ENCODE measurements around the gene U2AF2.

The U2AF2 gene

DNA sequence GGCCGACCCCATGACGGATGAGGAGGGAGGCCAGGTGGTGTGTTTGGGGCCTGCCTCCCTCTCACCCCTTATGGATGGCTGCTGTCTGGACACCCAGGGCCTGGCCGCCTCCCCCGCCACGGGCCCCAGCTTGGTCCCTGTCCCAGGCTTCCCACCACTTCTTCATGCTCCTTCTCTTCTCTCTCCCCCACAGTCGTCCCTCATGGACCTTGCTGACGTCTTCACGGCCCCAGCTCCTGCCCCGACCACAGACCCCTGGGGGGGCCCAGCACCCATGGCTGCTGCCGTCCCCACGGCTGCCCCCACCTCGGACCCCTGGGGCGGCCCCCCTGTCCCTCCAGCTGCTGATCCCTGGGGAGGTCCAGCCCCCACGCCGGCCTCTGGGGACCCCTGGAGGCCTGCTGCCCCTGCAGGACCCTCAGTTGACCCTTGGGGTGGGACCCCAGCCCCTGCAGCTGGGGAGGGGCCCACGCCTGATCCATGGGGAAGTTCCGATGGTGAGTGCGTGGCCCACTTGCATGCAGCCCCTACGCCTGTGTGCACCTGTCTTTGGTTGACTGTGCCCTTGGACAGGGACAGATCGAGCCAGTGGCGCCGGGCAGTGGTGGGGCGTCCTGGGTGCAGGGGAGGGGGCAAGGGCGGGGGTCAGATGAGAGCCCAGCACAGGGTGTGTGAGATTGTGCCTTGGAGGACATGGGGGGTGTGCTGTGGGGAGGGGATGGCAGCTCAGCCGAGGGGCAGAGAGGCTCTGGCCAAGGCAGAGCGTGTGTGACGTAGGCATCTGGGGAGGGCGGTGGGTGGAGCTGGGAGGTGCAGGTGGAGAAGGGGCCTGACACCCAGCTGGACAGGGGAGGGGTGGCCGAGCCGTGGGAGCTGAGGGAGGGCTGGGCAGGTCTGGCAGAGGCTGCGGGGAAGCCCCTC lies 37.0 kb downstream of the U2AF2 start:
- DNase-seq = no peak
- H3K27ac Mint-ChIP-seq = no peak overlapping the region
- ATAC-seq (replicated peaks) = no peak
- H3K36me3 Mint-ChIP-seq (ENCODE audit: insufficient read depth) = peaks cover 37% of the 10 kb centered on the region
- H3K27me3 Mint-ChIP-seq = no peaks in the 10 kb centered on the region
- no peaks in the 10 kb centered on the region for H3K9me3 Mint-ChIP-seq
- no peak overlapping the region for H3K4me3 Mint-ChIP-seq
- peaks cover 0 to under 1% of the 10 kb centered on the region in 2 donors for H3K4me1 Mint-ChIP-seq (ENCODE audit: low read depth in 2 of 2)

DNA sequence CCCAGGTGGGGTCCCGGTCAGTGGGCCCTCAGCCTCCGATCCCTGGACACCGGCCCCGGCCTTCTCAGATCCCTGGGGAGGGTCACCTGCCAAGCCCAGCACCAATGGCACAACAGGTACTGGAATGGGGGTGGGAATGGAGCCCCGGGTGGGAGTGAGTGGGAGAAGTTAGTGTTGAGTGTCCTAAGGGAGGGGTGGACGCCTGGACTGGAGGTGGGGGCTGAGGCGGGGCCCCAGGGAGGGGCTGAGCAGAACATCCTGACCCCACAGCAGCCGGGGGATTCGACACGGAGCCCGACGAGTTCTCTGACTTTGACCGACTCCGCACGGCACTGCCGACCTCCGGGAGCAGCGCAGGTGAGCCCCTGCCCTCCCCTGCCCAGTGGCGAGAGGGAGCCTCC lies 37.8 kb downstream of the U2AF2 start:
- no peak overlapping the region for H3K27ac Mint-ChIP-seq
- ATAC-seq (replicated peaks) (no peak), DNase-seq (no peak)
- peaks cover 42% of the 10 kb centered on the region for H3K36me3 Mint-ChIP-seq (ENCODE audit: insufficient read depth)
- no peaks in the 10 kb centered on the region for H3K27me3 Mint-ChIP-seq
- H3K4me1 Mint-ChIP-seq (ENCODE audit: low read depth in 2 of 2) = no peaks in the 10 kb centered on the region
- no peak overlapping the region for H3K4me3 Mint-ChIP-seq
- no peaks in the 10 kb centered on the region for H3K9me3 Mint-ChIP-seq

DNA sequence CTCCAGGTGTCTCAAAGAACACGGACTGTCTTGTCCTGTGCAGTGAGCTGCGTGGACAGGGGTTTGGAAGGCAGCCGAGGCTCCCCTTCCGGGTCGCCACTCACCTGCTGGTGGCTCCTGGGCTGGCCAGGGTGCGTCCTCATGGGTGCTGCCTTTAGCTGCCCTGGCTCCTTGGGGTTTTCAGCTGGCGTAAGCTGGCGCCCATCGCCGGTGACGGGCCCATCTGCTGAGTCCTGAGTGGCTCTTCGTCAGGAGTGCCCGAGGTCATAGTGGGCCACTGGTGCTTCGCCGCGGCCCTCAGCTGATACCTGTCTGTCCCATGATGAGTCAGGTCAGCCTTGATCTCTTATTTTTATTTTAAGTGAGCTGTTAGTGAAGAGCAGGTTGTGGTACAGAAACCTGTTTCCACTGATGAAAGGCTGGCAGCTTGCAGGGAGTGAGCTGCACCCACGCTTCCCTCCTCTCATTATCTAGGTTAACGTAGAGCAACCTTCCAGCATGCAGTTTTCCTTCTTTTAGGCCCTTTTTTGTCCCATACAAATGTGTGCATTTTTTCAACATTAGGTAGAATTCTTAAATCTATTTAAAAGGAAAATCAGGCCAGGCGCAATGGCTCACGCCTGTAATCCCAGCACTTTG lies 38.6 kb downstream of the U2AF2 start:
- H3K36me3 Mint-ChIP-seq (ENCODE audit: insufficient read depth) = peaks cover 42% of the 10 kb centered on the region
- H3K27ac Mint-ChIP-seq = no peak overlapping the region
- no peaks in the 10 kb centered on the region for H3K4me1 Mint-ChIP-seq (ENCODE audit: low read depth in 2 of 2)
- DNase-seq = no peak
- ATAC-seq (replicated peaks) = no peak
- H3K9me3 Mint-ChIP-seq = no peaks in the 10 kb centered on the region
- H3K27me3 Mint-ChIP-seq = no peaks in the 10 kb centered on the region
- no peak overlapping the region for H3K4me3 Mint-ChIP-seq

DNA sequence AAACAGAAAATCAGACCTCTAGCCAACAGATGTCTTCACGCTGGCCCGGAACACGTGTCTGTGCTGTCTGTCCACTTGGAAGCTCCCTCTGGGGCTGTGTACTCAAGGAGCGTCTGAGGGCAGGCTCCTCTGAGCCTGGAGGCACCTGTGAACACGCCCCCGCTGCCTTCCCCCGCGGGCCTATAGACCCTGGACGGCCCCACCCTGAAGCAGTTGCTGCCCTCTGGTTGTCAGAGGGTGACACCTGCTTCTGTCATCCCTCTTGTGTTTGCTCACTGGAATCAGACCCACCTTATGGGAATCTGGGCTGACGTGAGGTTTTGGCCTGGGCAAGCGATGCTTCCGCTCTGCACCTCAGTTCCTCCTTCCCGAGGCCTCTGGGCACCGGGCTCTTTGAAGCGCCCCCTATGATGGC lies 39.4 kb downstream of the U2AF2 start:
- DNase-seq (no peak), ATAC-seq (replicated peaks) (no peak)
- Mint-ChIP-seq H3K4me3 (no peak overlapping the region), H3K4me1 (ENCODE audit: low read depth in 2 of 2) (no peaks in the 10 kb centered on the region), H3K36me3 (ENCODE audit: insufficient read depth) (peaks cover 42% of the 10 kb centered on the region), H3K27me3 (no peaks in the 10 kb centered on the region), H3K27ac (no peak overlapping the region), H3K9me3 (no peaks in the 10 kb centered on the region)

DNA sequence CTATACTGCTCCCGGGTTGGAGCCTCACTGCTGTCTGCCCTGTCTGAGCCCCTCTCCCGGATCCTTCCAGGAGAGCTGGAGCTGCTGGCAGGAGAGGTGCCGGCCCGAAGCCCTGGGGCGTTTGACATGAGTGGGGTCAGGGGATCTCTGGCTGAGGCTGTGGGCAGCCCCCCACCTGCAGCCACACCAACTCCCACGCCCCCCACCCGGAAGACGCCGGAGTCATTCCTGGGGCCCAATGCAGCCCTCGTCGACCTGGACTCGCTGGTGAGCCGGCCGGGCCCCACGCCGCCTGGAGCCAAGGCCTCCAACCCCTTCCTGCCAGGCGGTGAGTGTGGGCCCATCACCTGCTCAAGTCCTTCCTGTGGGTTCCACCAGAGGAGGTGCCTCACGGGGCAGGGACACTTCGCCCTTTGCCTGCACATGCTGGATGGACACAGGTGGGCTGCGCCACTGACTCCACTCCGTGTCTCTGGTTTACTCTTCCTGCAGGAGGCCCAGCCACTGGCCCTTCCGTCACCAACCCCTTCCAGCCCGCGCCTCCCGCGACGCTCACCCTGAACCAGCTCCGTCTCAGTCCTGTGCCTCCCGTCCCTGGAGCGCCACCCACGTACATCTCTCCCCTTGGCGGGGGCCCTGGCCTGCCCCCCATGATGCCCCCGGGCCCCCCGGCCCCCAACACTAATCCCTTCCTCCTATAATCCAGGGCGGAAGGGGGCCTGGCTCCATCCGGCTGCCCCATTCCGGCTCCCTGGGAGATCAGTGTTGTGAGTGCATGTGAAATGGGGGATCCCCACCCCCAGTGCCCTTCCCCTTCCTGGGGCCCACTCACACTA lies 40.0 kb downstream of the U2AF2 start:
- no peaks in the 10 kb centered on the region for H3K27me3 Mint-ChIP-seq
- H3K27ac Mint-ChIP-seq = no peak overlapping the region
- DNase-seq (no peak), ATAC-seq (replicated peaks) (no peak)
- H3K4me1 Mint-ChIP-seq (ENCODE audit: low read depth in 2 of 2) = no peaks in the 10 kb centered on the region
- H3K4me3 Mint-ChIP-seq = no peak overlapping the region
- H3K9me3 Mint-ChIP-seq = no peaks in the 10 kb centered on the region
- peaks cover 40% of the 10 kb centered on the region for H3K36me3 Mint-ChIP-seq (ENCODE audit: insufficient read depth)

DNA sequence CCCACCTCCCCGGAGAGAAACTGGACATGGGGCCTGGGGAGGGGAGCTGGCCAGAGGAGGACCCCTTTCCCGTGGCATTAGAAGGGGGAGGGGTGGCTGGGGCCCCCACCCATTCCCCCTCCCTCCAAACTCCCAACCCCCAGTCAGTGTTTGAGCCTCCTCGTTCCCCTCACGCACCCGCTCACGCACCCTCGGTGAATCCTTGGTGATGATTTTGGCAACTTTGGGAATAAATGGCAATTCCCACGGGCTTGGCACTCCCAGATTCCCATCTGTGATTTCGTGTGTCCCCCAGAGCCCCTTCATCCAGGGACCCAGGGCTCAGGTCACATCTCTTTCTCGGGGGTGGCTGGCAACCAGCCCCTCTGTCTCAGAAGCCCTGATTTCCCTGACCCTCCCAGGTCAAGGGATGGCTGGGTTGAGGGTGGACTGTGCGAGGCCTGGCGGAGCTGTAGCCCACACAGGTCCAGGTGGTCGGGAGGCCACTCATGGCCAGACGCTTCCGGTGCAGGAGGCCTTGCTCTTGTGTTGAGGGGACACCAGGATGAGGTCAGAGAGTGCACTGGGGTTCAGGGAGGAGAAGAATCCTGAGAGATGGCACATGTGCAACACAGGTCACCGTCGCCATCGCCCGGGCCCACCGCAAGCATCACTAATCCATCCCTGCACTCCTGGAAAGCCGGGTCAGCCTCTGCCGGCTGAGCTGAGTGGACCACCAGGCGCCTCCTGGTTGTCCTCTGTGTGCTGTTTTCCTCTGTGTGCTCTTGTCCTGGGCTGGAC lies 40.9 kb downstream of the U2AF2 start:
- ATAC-seq (replicated peaks) (no peak), DNase-seq (no peak)
- peaks cover 45% of the 10 kb centered on the region for H3K36me3 Mint-ChIP-seq (ENCODE audit: insufficient read depth)
- H3K27me3 Mint-ChIP-seq = no peaks in the 10 kb centered on the region
- no peaks in the 10 kb centered on the region for H3K9me3 Mint-ChIP-seq
- H3K4me3 Mint-ChIP-seq = no peak overlapping the region
- no peaks in the 10 kb centered on the region for H3K4me1 Mint-ChIP-seq (ENCODE audit: low read depth in 2 of 2)
- peak overlapping the region in 1 of 2 donors; percentile 53 for H3K27ac Mint-ChIP-seq

DNA sequence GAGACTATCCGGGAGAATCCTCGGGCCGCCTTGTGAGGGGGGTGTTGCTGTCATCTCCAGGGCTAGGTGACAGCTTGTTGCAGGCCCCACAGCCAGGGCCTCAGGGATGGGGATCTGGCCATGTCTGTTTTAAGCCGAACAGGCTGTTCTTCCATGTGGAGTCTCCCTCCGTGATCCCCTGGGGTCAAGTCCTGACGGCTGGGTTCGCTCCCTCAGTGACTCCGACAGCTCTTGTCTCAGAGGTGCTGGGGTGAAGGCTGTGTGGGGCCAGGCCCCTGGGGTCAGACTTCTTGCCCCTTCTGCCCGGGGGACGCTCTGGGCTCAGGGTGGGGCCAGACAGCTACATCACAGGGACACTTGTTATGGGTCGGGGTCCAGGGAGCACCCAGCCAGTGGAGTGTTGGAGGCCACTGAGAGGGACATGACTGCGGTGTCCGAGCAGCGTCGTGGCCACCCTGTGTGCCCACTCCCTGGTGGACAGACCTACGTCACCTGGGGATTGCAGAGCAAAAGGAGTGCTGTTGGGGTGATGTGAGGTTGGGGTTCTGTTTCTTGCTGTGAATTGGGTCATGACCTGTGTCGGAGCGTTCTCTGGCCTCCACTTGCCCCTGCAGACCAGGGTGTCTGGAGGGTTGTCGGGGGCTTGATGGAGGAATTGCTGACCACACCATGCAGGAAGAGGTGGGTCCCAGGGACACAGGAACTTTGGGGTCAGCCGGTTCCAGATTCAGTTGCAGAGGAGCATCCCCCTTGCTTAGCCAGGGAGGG lies 41.6 kb downstream of the U2AF2 start:
- DNase-seq (no peak), ATAC-seq (replicated peaks) (no peak)
- H3K9me3 Mint-ChIP-seq = no peaks in the 10 kb centered on the region
- no peaks in the 10 kb centered on the region for H3K4me1 Mint-ChIP-seq (ENCODE audit: low read depth in 2 of 2)
- peaks cover 45% of the 10 kb centered on the region for H3K36me3 Mint-ChIP-seq (ENCODE audit: insufficient read depth)
- no peak overlapping the region for H3K4me3 Mint-ChIP-seq
- peak overlapping the region in 1 of 2 donors; percentile 53 for H3K27ac Mint-ChIP-seq
- H3K27me3 Mint-ChIP-seq = no peaks in the 10 kb centered on the region

DNA sequence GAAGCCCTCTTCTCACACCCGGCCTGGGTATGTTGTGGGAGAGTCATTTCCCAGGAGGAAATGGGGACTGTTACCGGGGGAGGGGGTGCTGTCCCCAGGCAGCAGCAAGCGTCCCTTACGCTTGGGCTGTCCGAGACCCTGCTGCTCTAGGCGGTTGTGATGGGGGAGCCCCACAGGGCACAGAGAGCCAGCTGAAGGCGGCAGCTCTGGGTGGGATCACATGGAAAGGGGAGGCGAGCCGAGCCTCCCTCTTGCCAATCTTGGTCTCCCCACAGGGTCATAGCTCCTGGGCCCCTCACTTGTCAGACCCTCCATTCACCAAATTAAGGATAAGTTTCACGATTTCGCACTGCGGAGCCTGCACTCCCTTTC lies 42.2 kb downstream of the U2AF2 start:
- Mint-ChIP-seq H3K9me3 (no peaks in the 10 kb centered on the region), H3K27me3 (no peaks in the 10 kb centered on the region), H3K4me1 (ENCODE audit: low read depth in 2 of 2) (no peaks in the 10 kb centered on the region), H3K27ac (no peak overlapping the region), H3K4me3 (no peak overlapping the region), H3K36me3 (ENCODE audit: insufficient read depth) (peaks cover 45% of the 10 kb centered on the region)
- no peak for DNase-seq
- ATAC-seq (replicated peaks) = no peak

DNA sequence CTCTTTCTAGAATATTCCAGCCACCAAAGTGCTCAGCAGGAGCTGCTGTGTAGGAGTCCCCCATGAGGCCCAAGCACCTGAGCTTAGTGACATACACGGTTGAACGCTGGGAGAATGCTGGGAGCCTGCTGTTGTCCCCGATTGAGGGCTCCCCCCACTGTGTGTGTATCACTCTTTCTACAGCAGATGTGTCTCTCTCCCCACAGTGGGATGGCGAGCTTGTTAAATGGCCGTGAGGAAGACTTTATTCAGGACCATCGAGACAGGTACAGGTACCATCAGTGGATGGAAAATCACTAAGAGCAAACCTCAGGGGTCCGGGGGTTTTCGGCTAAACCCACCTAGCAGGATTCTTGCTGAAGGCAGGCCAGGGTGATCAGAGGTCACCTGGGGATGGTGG lies 42.9 kb downstream of the U2AF2 start:
- no peaks in the 10 kb centered on the region for H3K27me3 Mint-ChIP-seq
- DNase-seq (no peak), ATAC-seq (replicated peaks) (no peak)
- no peak overlapping the region for H3K4me3 Mint-ChIP-seq
- no peaks in the 10 kb centered on the region for H3K4me1 Mint-ChIP-seq (ENCODE audit: low read depth in 2 of 2)
- peak overlapping the region in 1 of 2 donors; percentile 53 for H3K27ac Mint-ChIP-seq
- H3K9me3 Mint-ChIP-seq = no peaks in the 10 kb centered on the region
- peaks cover 45% of the 10 kb centered on the region for H3K36me3 Mint-ChIP-seq (ENCODE audit: insufficient read depth)

DNA sequence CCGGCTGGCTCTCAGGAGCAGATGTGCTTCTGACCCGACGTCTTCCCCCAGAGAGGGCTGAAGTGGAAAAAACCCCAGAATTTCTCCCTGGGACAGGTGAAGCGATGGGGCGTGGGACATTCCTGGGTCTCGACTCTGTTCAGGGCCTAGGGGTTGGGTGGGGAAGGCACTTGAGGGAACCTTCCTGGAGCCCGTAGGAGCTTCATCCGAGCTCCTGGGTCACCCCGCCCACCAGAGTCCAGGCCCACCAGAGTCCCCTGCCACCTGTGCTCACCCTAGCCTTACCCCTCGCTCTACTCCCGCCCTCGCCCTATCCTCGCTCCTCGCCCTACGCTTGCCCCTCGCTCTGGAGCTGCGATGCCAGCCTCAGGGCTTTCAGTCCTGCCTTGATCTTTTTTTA lies 43.4 kb downstream of the U2AF2 start:
- DNase-seq (no peak), ATAC-seq (replicated peaks) (no peak)
- Mint-ChIP-seq H3K36me3 (ENCODE audit: insufficient read depth) (peaks cover 43% of the 10 kb centered on the region), H3K4me1 (ENCODE audit: low read depth in 2 of 2) (no peaks in the 10 kb centered on the region), H3K9me3 (no peaks in the 10 kb centered on the region), H3K27me3 (no peaks in the 10 kb centered on the region), H3K4me3 (no peak overlapping the region), H3K27ac (peak overlapping the region in 1 of 2 donors; percentile 53)

DNA sequence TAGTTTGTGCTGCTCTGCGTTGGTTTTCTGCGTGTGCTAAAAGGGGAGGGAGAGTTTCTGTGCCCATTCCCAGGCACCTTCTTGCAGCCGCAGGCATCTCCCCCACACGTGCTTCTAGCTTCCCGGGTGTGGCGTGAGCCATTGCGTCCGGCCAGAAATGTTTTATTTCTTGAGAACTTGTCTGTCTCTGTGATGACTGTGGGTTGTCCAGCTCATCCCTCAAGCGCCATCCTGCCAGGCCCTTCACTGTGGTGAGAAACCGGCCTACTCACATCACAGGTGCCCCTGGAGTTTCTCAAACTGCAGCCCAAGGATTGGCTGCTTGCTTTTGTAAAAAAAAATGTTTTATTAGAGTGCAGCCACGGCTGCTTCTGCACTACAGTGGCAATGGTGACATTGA lies 44.4 kb downstream of the U2AF2 start:
- no peak overlapping the region for H3K4me3 Mint-ChIP-seq

DNA sequence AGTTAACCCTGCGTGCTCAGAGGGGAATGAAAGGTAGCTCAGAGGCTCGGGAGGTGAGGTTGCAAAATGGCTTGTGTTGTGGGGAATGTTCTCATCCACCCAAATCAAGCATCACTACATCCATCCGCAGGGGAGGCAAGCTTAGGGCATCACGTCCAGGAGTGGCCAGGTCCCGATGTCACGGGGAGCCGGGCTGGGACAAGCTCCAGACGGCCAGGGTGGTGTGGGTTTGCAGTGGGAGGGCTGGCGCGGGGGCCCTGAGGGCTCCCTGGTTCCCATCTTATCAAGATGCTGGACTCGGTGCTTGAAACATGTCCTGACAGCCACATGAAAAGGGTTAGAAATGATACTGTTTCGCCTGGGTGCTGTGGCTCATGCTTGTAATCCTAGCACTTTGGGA lies 46.0 kb downstream of the U2AF2 start:
- Mint-ChIP-seq H3K27ac (no peak overlapping the region), H3K36me3 (ENCODE audit: insufficient read depth) (peaks cover 20% of the 10 kb centered on the region), H3K4me3 (no peak overlapping the region), H3K27me3 (no peaks in the 10 kb centered on the region), H3K9me3 (no peaks in the 10 kb centered on the region), H3K4me1 (ENCODE audit: low read depth in 2 of 2) (peaks cover 0 to 2% of the 10 kb centered on the region in 2 donors)
- DNase-seq (no peak), ATAC-seq (replicated peaks) (no peak)

More for the DNA sequence above, 44.4 kb downstream of the U2AF2 start:
- H3K9me3 Mint-ChIP-seq = no peaks in the 10 kb centered on the region
- no peak overlapping the region for H3K27ac Mint-ChIP-seq
- peaks cover 0 to 2% of the 10 kb centered on the region in 2 donors for H3K4me1 Mint-ChIP-seq (ENCODE audit: low read depth in 2 of 2)
- H3K36me3 Mint-ChIP-seq (ENCODE audit: insufficient read depth) = peaks cover 33% of the 10 kb centered on the region
- no peaks in the 10 kb centered on the region for H3K27me3 Mint-ChIP-seq
- no peak for ATAC-seq (replicated peaks)
- no peak for DNase-seq
